GM19240 (cell line): ENCODE results near the gene IGSF22.

Experiments
- DNase-seq: peaks from one replicate; pipeline ENCODE4 v3.0.0; 2011; ENCODE audit warnings: low spot score; ENCODE audit not compliant: insufficient read length

Gene IGSF22

GRCh38 chr11:18743900-18744514, 18.0 kb upstream of the IGSF22 start:
- no peak for DNase-seq

DNA sequence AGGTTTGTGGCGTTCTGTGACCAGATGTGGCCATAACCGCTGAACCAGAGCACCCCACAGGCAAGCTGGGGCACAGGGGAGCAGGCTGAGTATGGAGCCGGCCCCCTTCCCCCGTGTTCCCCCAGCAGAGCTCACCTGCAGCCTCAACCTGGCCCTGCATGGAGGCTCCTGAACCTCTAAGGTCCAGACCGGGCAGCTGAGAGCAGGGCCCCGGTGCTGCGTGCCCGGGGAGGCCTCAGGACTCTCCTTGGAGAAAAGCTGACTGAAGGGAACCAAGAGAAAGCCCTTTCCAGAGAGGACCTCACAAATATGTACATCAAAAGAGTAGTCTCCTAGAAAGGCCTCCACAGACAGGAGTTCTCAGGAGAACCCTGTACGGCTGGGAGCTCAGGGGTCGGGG, 17.4 kb upstream of the IGSF22 start:
- no peak for DNase-seq

- DNase-seq = no peak
These were observed 15.8 kb upstream of the IGSF22 start for GRCh38 chr11:18741783-18742182.

DNA sequence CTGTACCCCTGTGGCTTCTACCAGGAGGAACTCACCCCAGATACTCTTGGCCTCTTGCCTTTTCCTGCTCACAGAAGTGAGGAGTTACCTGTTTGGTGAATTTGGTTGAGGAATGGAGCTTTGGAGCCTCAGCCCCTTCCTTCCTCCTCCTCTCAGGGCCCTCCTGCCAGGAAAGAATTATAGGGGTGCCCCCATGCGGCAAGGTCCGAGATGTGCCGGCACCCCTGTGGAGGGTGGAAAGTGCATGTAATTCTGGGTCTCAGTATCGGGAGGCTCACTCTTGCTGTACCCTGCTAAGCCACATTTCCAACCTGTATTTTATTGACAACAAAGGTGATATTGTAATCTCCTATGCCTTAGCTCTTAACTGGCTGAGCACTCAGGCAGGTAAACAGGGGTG, 13.7 kb upstream of the IGSF22 start:
- DNase-seq = no peak

- no peak for DNase-seq
These were observed 11.7 kb upstream of the IGSF22 start for GRCh38 chr11:18737642-18738041.

- DNase-seq = no peak
These were observed 10.7 kb upstream of the IGSF22 start for GRCh38 chr11:18736590-18737148.

GRCh38 chr11:18733202-18733601, 7.2 kb upstream of the IGSF22 start:
- no peak for DNase-seq

GRCh38 chr11:18731949-18732821, 6.2 kb upstream of the IGSF22 start:
- DNase-seq = peak; percentile 68

DNA sequence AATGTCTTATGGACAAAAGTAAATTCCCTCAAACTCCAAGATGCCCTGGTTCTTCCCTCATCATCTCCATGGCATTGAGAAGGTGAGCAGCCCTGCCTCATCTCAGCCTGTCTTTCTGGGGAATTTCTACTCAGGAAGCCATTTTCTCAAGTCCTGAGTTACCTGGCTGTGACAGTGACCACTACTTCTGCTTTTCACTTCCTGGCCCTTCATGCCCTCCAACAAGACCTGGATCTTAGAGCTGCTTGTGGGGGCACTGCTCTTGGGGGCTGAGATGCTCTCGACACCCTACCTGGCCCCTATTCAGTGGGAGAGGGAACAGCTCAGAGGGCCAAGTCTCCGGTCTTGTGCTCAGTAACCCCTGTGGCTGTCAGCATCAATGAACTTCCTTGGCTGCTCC, 5.5 kb upstream of the IGSF22 start:
- DNase-seq = no peak

DNA sequence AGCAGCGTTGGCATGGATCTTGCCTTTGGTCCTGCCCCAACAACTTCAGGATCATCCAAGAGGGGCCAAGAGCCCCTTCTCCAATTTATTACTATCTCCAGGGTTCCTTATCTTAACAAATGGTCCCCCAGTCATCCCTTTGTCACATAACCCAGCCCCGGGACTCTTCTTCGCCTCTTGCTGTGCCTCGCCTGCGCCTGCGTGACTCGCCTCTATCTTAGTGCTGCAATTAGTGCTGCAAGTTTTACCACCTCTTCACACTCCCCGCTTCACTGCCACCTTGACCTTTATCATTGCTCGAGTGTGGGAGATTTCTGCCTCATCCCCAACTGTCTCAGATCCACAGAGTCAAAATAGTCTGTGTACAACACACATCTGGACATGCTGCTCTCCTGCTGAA, 4.0 kb upstream of the IGSF22 start:
- no peak for DNase-seq

GRCh38 chr11:18729426-18729825, 3.4 kb upstream of the IGSF22 start:
- DNase-seq = no peak

GRCh38 chr11:18728658-18729057, 2.7 kb upstream of the IGSF22 start:
- no peak for DNase-seq

GRCh38 chr11:18727479-18728236, 1.7 kb upstream of the IGSF22 start:
- peak; percentile 52 for DNase-seq

DNA sequence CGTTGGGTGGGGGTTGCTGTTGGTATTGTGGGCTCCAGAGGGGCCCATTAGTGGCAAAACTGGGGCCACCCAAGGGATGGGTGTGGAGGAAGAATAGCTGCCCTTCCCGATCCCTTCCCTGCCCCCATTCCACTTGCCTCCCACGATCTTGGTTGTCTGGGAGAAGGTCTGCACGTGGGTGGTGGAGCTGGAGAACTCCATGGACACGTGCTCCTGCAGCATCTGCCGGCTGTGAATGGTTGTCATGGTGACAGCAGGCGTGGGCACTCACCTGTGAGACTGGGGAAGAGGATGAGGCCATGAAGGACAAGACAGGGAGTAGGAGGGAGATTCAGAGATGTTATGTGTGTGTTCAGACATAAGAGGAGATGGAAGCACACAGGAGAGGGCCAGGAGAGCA, 2.0 kb downstream of the IGSF22 start:
- DNase-seq = no peak

GRCh38 chr11:18722293-18722637, 3.7 kb downstream of the IGSF22 start:
- no peak for DNase-seq

DNA sequence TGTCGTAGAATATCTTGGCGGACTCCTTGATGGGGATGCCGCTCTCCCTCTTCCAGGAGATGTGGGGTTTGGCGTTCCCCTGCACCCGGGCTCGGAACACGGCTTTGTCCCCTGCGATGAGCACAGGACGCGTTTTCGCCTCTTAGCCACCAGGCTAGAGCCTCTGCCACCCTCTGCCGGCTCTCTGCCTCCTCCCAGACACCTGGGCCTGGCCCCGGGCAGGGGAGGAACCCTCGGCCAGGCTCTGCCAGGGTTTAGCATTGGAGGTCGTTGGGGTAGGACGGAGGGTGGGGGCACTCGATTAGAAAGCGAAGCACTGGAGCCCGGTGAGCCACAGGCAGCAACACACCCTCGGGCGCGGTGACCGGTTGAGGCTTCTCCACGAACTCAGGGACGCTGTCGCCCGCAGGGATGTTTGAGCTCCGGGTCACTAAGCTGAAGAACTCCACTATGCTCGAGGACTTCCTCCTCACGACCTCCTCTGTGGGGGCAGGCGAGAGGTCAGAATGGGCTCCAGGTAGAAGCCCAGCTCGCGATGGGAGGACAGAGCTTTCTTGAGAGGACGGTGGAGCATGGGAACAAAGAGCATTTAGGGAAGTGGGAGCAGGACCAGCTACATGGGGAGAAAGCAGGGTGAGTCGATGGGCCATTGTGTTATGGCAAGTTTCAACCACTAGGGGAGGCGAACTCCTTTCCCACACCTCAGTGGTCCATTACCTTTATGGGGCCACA, 4.3 kb downstream of the IGSF22 start:
- peak; percentile 51 for DNase-seq

DNA sequence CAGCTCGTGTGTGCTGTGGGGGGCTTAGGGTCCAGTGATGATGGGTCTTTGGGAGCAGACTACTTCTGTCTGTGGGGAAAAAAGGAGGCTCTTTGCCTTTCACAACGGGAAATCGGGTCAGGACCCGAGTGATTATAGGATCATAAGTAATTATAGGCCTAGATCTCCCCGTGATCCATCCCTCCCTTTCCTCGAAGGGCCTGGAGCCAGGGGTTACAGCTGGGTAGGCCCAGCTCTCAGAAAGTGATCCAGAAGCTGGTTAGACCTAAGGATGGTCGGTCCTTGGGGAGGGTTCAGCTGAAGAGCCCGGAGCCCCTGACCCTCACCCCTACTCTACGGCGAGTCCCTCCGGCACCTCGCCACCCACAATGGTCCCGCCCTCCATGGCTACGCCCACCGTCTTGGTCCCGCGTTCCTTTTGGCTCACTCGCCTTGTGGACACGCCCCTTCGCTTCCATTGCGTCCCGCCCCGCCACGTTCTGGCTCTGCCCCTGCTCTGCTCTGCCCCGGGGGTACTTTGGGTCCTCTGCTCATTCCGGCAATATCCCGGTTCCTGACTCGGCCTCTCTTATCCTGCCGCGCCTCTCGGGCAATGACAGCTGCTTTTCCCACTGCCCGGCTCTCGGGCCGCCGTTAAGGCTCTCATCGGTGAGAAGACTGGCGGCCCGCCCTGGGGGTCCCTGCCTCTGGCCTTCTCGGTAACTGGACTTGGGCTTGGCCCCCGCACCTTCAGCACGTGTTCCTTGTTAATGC, 5.0 kb downstream of the IGSF22 start:
- DNase-seq = peak; percentile 43

- DNase-seq = no peak
These were observed 5.7 kb downstream of the IGSF22 start for GRCh38 chr11:18720091-18720807.

DNA sequence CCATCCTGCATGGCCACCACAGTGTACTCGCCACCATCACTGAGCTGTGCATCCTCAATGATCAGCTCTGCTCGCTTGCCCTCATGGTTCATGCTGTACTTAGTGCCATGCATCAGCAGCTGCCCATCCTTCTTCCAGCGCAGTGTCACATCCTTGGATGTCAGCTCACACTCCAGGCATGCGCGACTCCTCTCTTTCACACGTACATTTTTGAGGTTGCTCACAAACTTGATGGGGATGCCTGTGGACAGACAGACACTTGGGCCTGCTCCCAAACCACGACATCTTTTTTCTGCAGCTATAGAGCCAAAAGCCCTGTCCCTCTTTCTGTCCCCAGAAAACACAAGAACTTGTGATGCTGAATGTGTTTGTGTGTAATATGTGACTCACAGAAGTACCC, 10.5 kb downstream of the IGSF22 start:
- DNase-seq = no peak

- no peak for DNase-seq
These were observed 11.6 kb downstream of the IGSF22 start for GRCh38 chr11:18714443-18714780.
